Ascending aorta (tissue), 2 donors: ENCODE data around the gene TRABD2B. TPM values are rescaled to one million over a fixed set of nuclear protein-coding genes. Genes with fewer than 3 reads are reported as not detected.

Experiments used
- DNase-seq, 2 donors: peaks; one replicate each; pipeline ENCODE4 v3.0.0-alpha.2; 2019; ENCODE audit warnings: low spot score in 2 of 2
- H3K27ac ChIP-seq, 2 donors: fragments of 200-600 bp; sonication (generic); one replicate each; pipeline ENCODE4 v1.5.1; 2016 to 2017; ENCODE audit warnings: mild to moderate bottlenecking in 1 of 2
- H3K27me3 ChIP-seq: fragments of 200-600 bp; sonication (generic); one replicate; pipeline ENCODE4 v1.5.1; 2017
- H3K36me3 ChIP-seq, 2 donors: fragments of 200-600 bp; sonication (generic); one replicate each; pipeline ENCODE4 v1.5.1; 2016
- H3K4me1 ChIP-seq, 2 donors: fragments of 200-600 bp; sonication (generic); one replicate each; pipeline ENCODE4 v1.5.1; 2016 to 2017; ENCODE audit warnings: mild to moderate bottlenecking in 1 of 2
- H3K4me3 ChIP-seq, 2 donors: fragments of 200-600 bp; sonication (generic); one replicate each; pipeline ENCODE4 v1.5.1; 2016 to 2017; ENCODE audit warnings: mild to moderate bottlenecking in 1 of 2
- H3K9me3 ChIP-seq, 2 donors: fragments of 200-600 bp; sonication (generic); one replicate each; pipeline ENCODE4 v1.5.1; 2016
- intact Hi-C: fragments of 100-400 bp; cut with DNase I; formaldehyde crosslinking; loops from one replicate; pipeline ENCODE4 v1.15.1; 2023
- total RNA-seq: library from RNA; depleted of rRNA; stranded (reverse); fragments of >200 nt; gene quantifications from one replicate; pipeline ENCODE4 v1.1.0, GENCODE V29; 2016
- TF ChIP-seq, protein P1 (sequence below), 3 experiments: fragments of 200-600 bp in 2 of 3; fragments of 450-650 bp in 1 of 3; sonication (generic) in 2 of 3; IDR thresholded peaks; one replicate each; pipeline ENCODE4 v1.5.1; 2016 to 2019; ENCODE audit warnings: antibody characterized with exemption in 3 of 3, mild to moderate bottlenecking in 1 of 3, moderate library complexity in 1 of 3

TRABD2B gene
- total RNA-seq, 1 donor from 2014 or later: 7.9 TPM

DNA sequence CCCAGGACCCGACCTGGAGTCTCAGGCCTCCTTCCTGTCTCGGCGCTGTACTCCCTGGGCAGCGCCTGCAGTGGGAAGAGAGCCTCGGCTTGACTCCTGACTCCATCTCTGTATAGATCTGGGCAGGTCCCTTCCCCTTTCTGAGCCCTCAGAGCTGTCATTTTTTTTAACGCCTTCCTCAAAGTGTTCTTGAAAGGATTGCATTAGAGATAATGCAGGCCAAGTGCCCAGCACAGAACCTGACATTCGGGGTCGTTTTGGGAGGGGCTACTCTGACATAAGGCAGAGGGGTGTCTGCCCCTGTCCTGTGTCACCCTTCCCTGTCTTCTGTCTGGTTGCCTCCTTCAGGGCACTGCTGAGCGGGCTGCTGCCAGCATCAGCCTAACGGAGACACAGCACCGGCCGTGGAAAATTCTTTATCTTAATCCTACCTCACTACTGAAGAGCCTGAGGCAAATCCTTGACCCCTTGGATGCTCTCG is 271.6 kb downstream of the TRABD2B start:
- Histone ChIP-seq H3K9me3 (no peaks in the 10 kb centered on the region), H3K36me3 (no peaks in the 10 kb centered on the region), H3K4me1 (peaks cover 7 to 15% of the 10 kb centered on the region in 2 donors), H3K27me3 (no peaks in the 10 kb centered on the region), H3K27ac (no peak overlapping the region), H3K4me3 (peak overlapping the region; percentile 28 to 51)
- intact Hi-C loops: loop anchor here (5.0 kb wide), 1 partner anchor 533 kb away; the partner anchor contains the start of gene PDZK1IP1
- no peak for DNase-seq
- TF ChIP-seq, protein P1, sequence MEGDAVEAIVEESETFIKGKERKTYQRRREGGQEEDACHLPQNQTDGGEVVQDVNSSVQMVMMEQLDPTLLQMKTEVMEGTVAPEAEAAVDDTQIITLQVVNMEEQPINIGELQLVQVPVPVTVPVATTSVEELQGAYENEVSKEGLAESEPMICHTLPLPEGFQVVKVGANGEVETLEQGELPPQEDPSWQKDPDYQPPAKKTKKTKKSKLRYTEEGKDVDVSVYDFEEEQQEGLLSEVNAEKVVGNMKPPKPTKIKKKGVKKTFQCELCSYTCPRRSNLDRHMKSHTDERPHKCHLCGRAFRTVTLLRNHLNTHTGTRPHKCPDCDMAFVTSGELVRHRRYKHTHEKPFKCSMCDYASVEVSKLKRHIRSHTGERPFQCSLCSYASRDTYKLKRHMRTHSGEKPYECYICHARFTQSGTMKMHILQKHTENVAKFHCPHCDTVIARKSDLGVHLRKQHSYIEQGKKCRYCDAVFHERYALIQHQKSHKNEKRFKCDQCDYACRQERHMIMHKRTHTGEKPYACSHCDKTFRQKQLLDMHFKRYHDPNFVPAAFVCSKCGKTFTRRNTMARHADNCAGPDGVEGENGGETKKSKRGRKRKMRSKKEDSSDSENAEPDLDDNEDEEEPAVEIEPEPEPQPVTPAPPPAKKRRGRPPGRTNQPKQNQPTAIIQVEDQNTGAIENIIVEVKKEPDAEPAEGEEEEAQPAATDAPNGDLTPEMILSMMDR (IDR thresholded peaks at IDR 0.05): no peak

GRCh38 chr1:47725000-47725473 is 272.1 kb downstream of the TRABD2B start:
- no peak for DNase-seq
- peaks cover 7 to 15% of the 10 kb centered on the region in 2 donors for H3K4me1 ChIP-seq
- H3K27ac ChIP-seq: no peak overlapping the region
- H3K27me3 ChIP-seq: no peaks in the 10 kb centered on the region
- no peaks in the 10 kb centered on the region for H3K36me3 ChIP-seq
- intact Hi-C loops: loop anchor here (5.0 kb wide), 2 partner anchors 533 to 543 kb away; partner anchors contain the start of gene PDZK1IP1
- peak overlapping the region; percentile 13 to 50 for H3K4me3 ChIP-seq
- no peaks in the 10 kb centered on the region for H3K9me3 ChIP-seq
- TF ChIP-seq, protein P1 (IDR thresholded peaks at IDR 0.05): peak; percentile 13 to 39 (median 36)

DNA sequence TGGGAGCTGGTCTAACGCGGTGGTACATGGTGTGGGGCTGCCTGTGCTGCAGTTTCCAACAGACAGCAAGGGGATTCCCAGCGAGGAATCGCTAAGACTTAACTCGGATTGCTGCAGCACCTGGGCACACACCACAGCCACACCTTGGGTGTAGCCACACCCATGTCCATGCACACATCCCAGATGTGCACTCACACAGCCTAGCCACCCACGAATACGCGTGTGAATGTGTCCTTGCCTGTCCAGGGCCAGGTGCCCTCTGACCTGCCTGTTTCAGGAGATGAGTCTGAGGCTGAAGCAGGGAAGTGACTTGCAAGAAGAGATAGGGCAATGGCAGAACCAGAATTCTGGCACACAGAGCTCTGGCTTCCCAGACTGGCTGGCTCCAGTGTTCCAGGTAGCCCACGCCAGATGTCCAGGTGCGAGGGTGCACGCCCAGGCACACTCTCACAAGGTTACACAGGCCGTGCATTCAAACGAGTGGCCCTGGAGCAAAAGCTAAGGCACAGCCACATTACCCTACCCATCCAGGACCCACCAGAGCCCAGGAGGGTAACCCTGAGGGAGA is 272.7 kb downstream of the TRABD2B start:
- Histone ChIP-seq H3K27ac (no peak overlapping the region), H3K27me3 (no peaks in the 10 kb centered on the region), H3K4me3 (peak overlapping the region; percentile 13 to 50), H3K9me3 (no peaks in the 10 kb centered on the region), H3K36me3 (no peaks in the 10 kb centered on the region), H3K4me1 (peaks cover 7 to 15% of the 10 kb centered on the region in 2 donors)
- TF ChIP-seq, protein P1 (IDR thresholded peaks at IDR 0.05): no peak
- intact Hi-C loops: loop anchor here (5.0 kb wide), 1 partner anchor 542 kb away; no protein-coding TSS in a partner anchor
- DNase-seq: no peak

DNA sequence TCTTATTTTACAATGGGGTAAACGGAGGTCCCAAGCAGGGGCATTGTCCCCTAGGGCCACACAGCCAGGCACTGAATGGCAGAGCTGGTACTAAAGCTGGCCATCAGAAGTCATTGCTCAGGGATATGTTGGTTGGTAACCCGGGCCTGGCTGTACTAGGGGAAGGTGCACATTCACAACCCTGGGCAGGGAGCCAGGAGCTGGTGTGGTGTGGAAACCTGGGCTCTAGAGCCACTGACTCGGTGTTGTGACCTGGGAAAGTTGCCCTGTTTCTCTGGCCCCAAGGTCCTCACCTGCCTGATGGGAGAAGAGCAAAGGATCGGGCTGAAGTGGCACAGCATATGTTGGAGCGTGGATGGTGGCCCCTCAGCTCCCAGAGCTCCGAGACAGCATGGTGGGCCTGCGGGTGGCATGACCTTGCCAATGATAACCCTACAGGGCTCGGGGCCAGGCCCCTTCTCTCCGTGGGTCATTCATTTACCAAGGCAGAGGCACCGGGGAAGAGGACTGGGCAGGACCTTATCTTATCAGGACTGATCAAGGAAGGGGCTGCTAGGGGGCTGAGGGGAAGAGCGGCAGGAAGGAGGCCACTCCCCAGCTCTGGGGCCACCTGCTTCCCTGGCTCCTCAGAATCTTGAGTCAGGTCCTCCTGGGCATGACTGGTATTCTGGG is 274.1 kb downstream of the TRABD2B start:
- no peaks in the 10 kb centered on the region for H3K9me3 ChIP-seq
- intact Hi-C loops: loop anchor here (5.0 kb wide), 1 partner anchor 541 kb away; no protein-coding TSS in a partner anchor
- no peak overlapping the region for H3K4me3 ChIP-seq
- no peak for DNase-seq
- no peaks in the 10 kb centered on the region for H3K36me3 ChIP-seq
- TF ChIP-seq, protein P1 (IDR thresholded peaks at IDR 0.05): no peak
- H3K27ac ChIP-seq: no peak overlapping the region
- H3K27me3 ChIP-seq: no peaks in the 10 kb centered on the region
- H3K4me1 ChIP-seq: peaks cover 7 to 15% of the 10 kb centered on the region in 2 donors

- DNase-seq: no peak
- Histone ChIP-seq H3K4me3 (no peak overlapping the region), H3K4me1 (peaks cover 7 to 15% of the 10 kb centered on the region in 2 donors), H3K36me3 (no peaks in the 10 kb centered on the region), H3K27ac (no peak overlapping the region), H3K27me3 (no peaks in the 10 kb centered on the region), H3K9me3 (no peaks in the 10 kb centered on the region)
- intact Hi-C loops: loop anchor here (5.0 kb wide), 1 partner anchor 540 kb away; no protein-coding TSS in a partner anchor
- TF ChIP-seq, protein P1 (IDR thresholded peaks at IDR 0.05): no peak
These were observed 275.1 kb downstream of the TRABD2B start for GRCh38 chr1:47722101-47722500.
